Heart left ventricle (tissue), 16 donors: Measurements from ENCODE around the gene HTRA2. TPM values are rescaled to one million over a fixed set of nuclear protein-coding genes. Genes with fewer than 3 reads are reported as not detected.

Experiments used
- ATAC-seq, 4 donors: fragments of 200-7000 bp; cut with Tn5 transposase; one replicate each; pipeline ENCODE4 v1.9.1; 2020 to 2022; ENCODE audit warnings: moderate library complexity in 4 of 4, mild to moderate bottlenecking in 3 of 4, moderate number of reproducible peaks in 1 of 4
- DNase-seq, 5 donors: peaks; one replicate each; pipeline ENCODE4 v3.0.0-alpha.2; 2020
- H3K27ac ChIP-seq, 12 donors: fragments of 200-600 bp; sonication (generic) in 4 of 12; one replicate each; pipeline versions ENCODE4 v1.5.0 to v1.8.0; 2016 to 2022; ENCODE audit warnings: mild to moderate bottlenecking in 2 of 12
- H3K27me3 ChIP-seq, 9 donors: fragments of 200-600 bp; sonication (generic) in 2 of 9; one replicate each; pipeline versions ENCODE4 v1.5.1 to v1.8.0; 2016 to 2022; ENCODE audit warnings: mild to moderate bottlenecking in 3 of 9
- H3K36me3 ChIP-seq, 9 donors: fragments of 200-600 bp; sonication (generic) in 2 of 9; one replicate each; pipeline versions ENCODE4 v1.5.0 to v1.8.0; 2018 to 2022; ENCODE audit warnings: mild to moderate bottlenecking in 2 of 9
- H3K4me1 ChIP-seq, 12 donors: fragments of 200-600 bp; sonication (generic) in 4 of 12; one replicate each; pipeline versions ENCODE4 v1.5.0 to v1.8.0; 2016 to 2022; ENCODE audit warnings: mild to moderate bottlenecking in 3 of 12
- H3K4me3 ChIP-seq, 12 donors: fragments of 200-600 bp; sonication (generic) in 4 of 12; one replicate each; pipeline versions ENCODE4 v1.5.0 to v1.8.0; 2017 to 2022; ENCODE audit warnings: mild to moderate bottlenecking in 9 of 12, moderate library complexity in 4 of 12
- H3K9me3 ChIP-seq, 12 donors: fragments of 200-600 bp; sonication (generic) in 4 of 12; one replicate each; pipeline versions ENCODE4 v1.5.0 to v1.8.0; 2016 to 2022; ENCODE audit warnings: mild to moderate bottlenecking in 1 of 12
- POLR2A ChIP-seq, 2 donors: fragments of 450-650 bp; IDR thresholded peaks; one replicate each; pipeline ENCODE4 v1.6.1; 2017; ENCODE audit warnings: antibody characterized with exemption in 2 of 2, mild to moderate bottlenecking in 2 of 2, moderate library complexity in 2 of 2
- WGBS, 4 donors: extraction: QIAGEN DNeasy Blood & Tissue Kit in 2 of 4; methylation state at CpG; one replicate each; pipeline versions ENCODE4 v1.1.5 to v1.1.7; 2013 to 2018; 5-methylcytosine and 5-hydroxymethylcytosine counted together
- intact Hi-C, 10 donors: fragments of 100-400 bp; cut with DNase I; formaldehyde crosslinking; loops; one replicate each; pipeline versions ENCODE4 v1.11.1 to v1.14.2; 2022
- polyA plus RNA-seq, 2 donors: library from polyadenylated mRNA; stranded (reverse); fragments of 200-250 nt; gene quantifications; one replicate each; pipeline ENCODE4 v1.2.3, GENCODE V29; 2013
- total RNA-seq, 9 donors: library from RNA; depleted of rRNA in 2 of 9; stranded (reverse); fragments of >200 nt in 2 of 9; fragmentation: NEBNext Ultra II Directional in 3 of 9; extraction: Animal tissue kit (Norgen Biotek cat#: 25700) in 3 of 9; gene quantifications; one replicate each; pipeline versions ENCODE4 v1.1.0 to v1.2.4, GENCODE V29; 2016 to 2023
- TF ChIP-seq, protein P1 (sequence below), 12 donors: fragments of 200-600 bp; sonication (generic) in 4 of 12; IDR thresholded peaks; one replicate each; pipeline versions ENCODE4 v1.5.0 to v1.8.0; 2018 to 2022; ENCODE audit warnings: antibody characterized with exemption in 12 of 12, mild to moderate bottlenecking in 5 of 12
- donor health status: ischemic (EF 13 %, LVEDD 7.1; RV severe dilation, severe dysfunction).
- donor health status: healthy with polysubstance abuse.
- donor health status: DM: no; HTN: yes; CAD: no.
- donor health status: DM: no; HTN: no; CAD: no.
- donor health status: ischemic (EF 25% LVEDD 6.9; RV normal size, moderate dysfunction).
- donor health status: ischemic (EF 25% LVEDD 5.7; RV mildly dilated, moderate dysfunction).
- donor health status: healthy.
- donor health status: DM: yes; HTN: yes; CAD: no.
- donor health status: ischemic (EF 35%, LVEDD 5.7; RV mildly dilated, moderate dysfunction).
- donor health status: nonischemic (EF 11% LVEDD 7.7; RV severe dilation, severe dysfunction).
- donor health status: DM: yes; HTN: yes; CAD: no.
- donor health status: PGD.
- donor health status: ischemic (EF 29% LVEDD 5.4; RV normal size, mild dysfunction).
- donor health status: nonischemic (EF 23%, LVEDD 6.1; RV moderate dilation, normal function).

HTRA2 gene
- total and polyA plus RNA-seq, 11 donors, result 23.6 to 45.4 (median 24.8) TPM

DNA sequence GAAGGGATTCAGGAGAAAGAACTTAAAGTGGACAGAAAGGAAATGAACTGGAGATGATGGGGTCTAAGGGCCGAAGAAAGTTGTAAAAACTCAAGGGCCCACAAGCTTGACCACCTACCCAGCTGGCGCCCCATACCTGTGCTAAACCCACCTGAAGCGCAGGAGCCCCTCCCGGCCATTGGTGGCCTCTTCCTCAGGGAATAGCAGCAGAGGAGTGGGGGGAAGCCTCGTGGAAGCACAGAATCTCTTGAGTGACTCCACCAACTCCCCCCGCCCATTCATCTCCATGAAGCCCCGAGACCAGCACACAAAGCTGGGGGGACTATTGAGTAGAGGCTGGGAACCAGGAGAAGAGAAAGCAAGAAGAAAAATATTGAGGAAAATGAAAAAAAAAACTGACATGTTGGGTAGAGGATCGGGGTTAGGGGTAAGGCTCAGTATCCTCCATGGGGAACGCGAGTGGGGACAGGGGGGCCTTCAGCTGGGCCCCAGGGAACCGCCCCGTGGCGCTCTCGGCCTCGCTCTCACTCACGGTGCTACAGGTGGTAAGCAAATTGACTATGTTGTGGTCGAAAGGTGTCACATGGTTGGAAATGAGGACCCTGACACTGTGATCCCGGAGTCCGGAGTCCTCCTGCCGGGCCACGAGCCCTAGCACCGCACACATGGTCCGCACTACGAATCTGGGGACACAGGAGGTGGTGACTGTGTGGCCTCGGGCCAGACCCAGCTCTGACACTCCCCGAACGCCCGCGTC is 955 bp upstream of the HTRA2 start:
- ATAC-seq, result peak in 3 of 4 donors; percentile 1 to 6 (median 1)
- intact Hi-C loops, result loop anchor here in 5 of 10 donors (1.0 to 5.0 kb wide), 6 partner anchors 21 to 45 kb away; partner anchors contain the start of genes TTC31 (in 3 of the 5), PCGF1 (in 2 of the 5) and DOK1 (in 1 of the 5)
- H3K27me3 ChIP-seq, result no peaks in the 10 kb centered on the region
- TF ChIP-seq, protein P1, sequence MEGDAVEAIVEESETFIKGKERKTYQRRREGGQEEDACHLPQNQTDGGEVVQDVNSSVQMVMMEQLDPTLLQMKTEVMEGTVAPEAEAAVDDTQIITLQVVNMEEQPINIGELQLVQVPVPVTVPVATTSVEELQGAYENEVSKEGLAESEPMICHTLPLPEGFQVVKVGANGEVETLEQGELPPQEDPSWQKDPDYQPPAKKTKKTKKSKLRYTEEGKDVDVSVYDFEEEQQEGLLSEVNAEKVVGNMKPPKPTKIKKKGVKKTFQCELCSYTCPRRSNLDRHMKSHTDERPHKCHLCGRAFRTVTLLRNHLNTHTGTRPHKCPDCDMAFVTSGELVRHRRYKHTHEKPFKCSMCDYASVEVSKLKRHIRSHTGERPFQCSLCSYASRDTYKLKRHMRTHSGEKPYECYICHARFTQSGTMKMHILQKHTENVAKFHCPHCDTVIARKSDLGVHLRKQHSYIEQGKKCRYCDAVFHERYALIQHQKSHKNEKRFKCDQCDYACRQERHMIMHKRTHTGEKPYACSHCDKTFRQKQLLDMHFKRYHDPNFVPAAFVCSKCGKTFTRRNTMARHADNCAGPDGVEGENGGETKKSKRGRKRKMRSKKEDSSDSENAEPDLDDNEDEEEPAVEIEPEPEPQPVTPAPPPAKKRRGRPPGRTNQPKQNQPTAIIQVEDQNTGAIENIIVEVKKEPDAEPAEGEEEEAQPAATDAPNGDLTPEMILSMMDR (IDR thresholded peaks at IDR 0.05), result no peak
- no peak for TF ChIP-seq POLR2A (IDR thresholded peaks at IDR 0.05)
- no peaks in the 10 kb centered on the region for H3K9me3 ChIP-seq
- WGBS, 4 donors, result 16 to 23% (median 18%) methylated on average over 20 to 29 of the region's 29 CpGs
- H3K27ac ChIP-seq, result peak overlapping the region; percentile 78 to 95 (median 90)
- peaks cover 5 to 36% (median 26%) of the 10 kb centered on the region in 12 donors for H3K4me1 ChIP-seq
- peaks cover 0 to 56% (median 50%) of the 10 kb centered on the region in 9 donors for H3K36me3 ChIP-seq
- peak in 1 of 5 donors; percentile 73 for DNase-seq
- H3K4me3 ChIP-seq, result peak overlapping the region; percentile 66 to 99 (median 84)

GRCh38 chr2:74530239-74531187 is 780 bp downstream of the HTRA2 start:
- TF ChIP-seq POLR2A (IDR thresholded peaks at IDR 0.05), result no peak
- TF ChIP-seq, protein P1 (IDR thresholded peaks at IDR 0.05), result no peak
- 2 to 4% (median 3%) methylated on average over 23 to 54 of the region's 54 CpGs for WGBS, 4 donors
- peaks cover 0 to 63% (median 51%) of the 10 kb centered on the region in 9 donors for H3K36me3 ChIP-seq
- H3K27ac ChIP-seq, result peak overlapping the region; percentile 11 to 95 (median 90)
- peaks cover 5 to 36% (median 26%) of the 10 kb centered on the region in 12 donors for H3K4me1 ChIP-seq
- DNase-seq (peak in 4 of 5 donors; percentile 36 to 74 (median 54)), ATAC-seq (peak in 3 of 4 donors; percentile 4 to 35 (median 14))
- peak overlapping the region; percentile 66 to 99 (median 84) for H3K4me3 ChIP-seq
- intact Hi-C loops, result loop anchor here in 7 of 10 donors (2.0 to 10.0 kb wide), 6 partner anchors 16 to 57 kb away; partner anchors contain the start of genes CCDC142 (in 2 of the 7) and TTC31 (in 2 of the 7)
- H3K9me3 ChIP-seq, result no peaks in the 10 kb centered on the region
- H3K27me3 ChIP-seq, result no peaks in the 10 kb centered on the region

GRCh38 chr2:74531666-74532065 is 1.9 kb downstream of the HTRA2 start:
- Histone ChIP-seq H3K4me3 (peak overlapping the region in 1 of 12 donors; percentile 83), H3K27ac (no peak overlapping the region), H3K27me3 (no peaks in the 10 kb centered on the region), H3K36me3 (peaks cover 0 to 51% (median 41%) of the 10 kb centered on the region in 9 donors), H3K4me1 (peaks cover 5 to 36% (median 26%) of the 10 kb centered on the region in 12 donors), H3K9me3 (no peaks in the 10 kb centered on the region)
- no peak for ATAC-seq
- no peak for DNase-seq
- 70 to 81% (median 76%) methylated on average over 7 of the region's 7 CpGs for whole genome bisulfite sequencing, 4 donors
- TF ChIP-seq, protein P1 (IDR thresholded peaks at IDR 0.05), result no peak
- no peak for TF ChIP-seq POLR2A (IDR thresholded peaks at IDR 0.05)
- intact Hi-C loops, result loop anchor here in 7 of 10 donors (2.0 to 10.0 kb wide), 6 partner anchors 15 to 56 kb away; partner anchors contain the start of genes CCDC142 (in 2 of the 7) and TTC31 (in 2 of the 7)
